ENCODE results near the gene SLC39A11.

GRCh38 chr17:72624652-72625051 lies 467.8 kb downstream of the SLC39A11 start:
- TF ChIP-seq CTCF (conservative IDR thresholded peaks at IDR 0.05 in 1 of 2, IDR thresholded peaks at IDR 0.05 in 1 of 2; ENCODE audit: low read depth in 1 of 2, low read length in 2 of 2): no peak
- no peak for TF ChIP-seq EZH2 (IDR thresholded peaks at IDR 0.05; ENCODE audit: low read length, missing control alignments)

All from fibroblast of lung (primary cell).